ENCODE results near the gene MALRD1.
"Not testable (repeated sequence)": the region's sequence is repeated elsewhere in the genome, so short reads cannot be mapped to it uniquely, and the experiment has no call there.

Gene MALRD1

DNA sequence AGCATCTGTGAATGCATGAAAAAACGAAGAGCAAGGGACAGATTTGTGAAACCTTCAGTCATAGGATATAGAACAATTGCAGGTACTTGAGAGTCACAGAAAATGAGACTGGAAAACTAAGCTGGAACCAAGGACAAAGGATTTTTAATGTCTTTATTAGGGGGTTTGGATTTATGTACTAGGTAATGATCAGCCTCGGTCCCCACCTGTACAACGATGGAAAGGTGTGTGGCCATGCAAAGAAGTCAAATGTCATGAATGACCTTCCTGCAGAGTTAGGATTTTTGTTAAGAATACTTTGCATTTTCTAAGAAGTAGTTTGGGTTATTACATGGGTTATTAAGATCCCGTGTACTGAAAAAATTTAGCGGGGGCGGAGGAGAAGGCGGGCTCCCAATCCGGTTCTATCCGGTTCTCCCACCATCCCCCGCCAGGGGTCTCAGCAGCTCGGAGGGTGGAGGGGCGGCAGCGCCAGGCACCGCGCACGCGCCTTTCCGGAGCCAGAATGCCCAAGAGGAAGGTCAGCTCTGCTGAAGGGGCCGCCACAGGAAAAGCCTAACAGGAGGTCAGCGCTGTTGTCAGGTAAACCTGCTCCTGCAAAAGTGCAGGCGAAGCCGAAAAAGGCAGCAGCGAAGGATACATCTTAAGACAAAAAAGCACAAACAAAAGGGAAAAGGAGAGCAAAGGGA lies 440.1 kb downstream of the MALRD1 start:
- Histone ChIP-seq H3K9ac (ENCODE audit: low read depth in 1 of 2, low read length in 2 of 2) (no peak overlapping the region), H3K4me3 (ENCODE audit: low read depth in 1 of 2, low read length in 2 of 2) (no peak overlapping the region), H3K4me1 (ENCODE audit: control insufficient read depth in 1 of 2, insufficient read depth in 2 of 2, low read length in 2 of 2) (no peaks in the 10 kb centered on the region), H3K9me3 (ENCODE audit: control insufficient read depth in 1 of 2, low read length in 2 of 2) (no peaks in the 10 kb centered on the region), H3K27me3 (ENCODE audit: control insufficient read depth in 1 of 2, insufficient read depth in 2 of 2, low read length in 2 of 2) (no peaks in the 10 kb centered on the region), H3K27ac (ENCODE audit: low read depth, low read length) (no peak overlapping the region), H3K36me3 (ENCODE audit: control insufficient read depth in 1 of 2, insufficient read depth in 2 of 2, low read length in 2 of 2) (peaks cover 4 to 6% of the 10 kb centered on the region in 2 donors)

DNA sequence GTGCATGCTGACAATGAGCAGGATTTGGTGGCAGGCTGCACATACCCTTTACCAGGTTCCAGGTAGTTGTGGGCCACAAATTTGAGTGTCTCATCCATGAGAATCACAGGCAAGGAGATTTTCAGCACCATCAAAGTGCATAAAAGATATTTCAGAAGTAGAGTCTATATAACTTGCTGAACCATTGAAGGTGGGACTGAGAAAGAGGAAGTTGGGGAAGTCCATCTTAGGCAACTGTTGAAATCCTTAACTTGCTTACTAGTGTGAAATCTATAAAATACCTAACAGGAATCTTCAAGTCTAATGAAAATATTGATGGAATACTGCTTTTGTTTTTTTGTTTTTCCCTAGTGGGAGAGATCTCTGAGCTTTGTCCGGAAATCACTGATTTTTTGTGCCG lies 442.6 kb downstream of the MALRD1 start:
- Histone ChIP-seq H3K27ac (ENCODE audit: low read depth, low read length) (no peak overlapping the region), H3K9me3 (ENCODE audit: control insufficient read depth in 1 of 2, low read length in 2 of 2) (no peaks in the 10 kb centered on the region), H3K4me3 (ENCODE audit: low read depth in 1 of 2, low read length in 2 of 2) (no peak overlapping the region), H3K36me3 (ENCODE audit: control insufficient read depth in 1 of 2, insufficient read depth in 2 of 2, low read length in 2 of 2) (peaks cover 4 to 11% of the 10 kb centered on the region in 2 donors), H3K9ac (ENCODE audit: low read depth in 1 of 2, low read length in 2 of 2) (no peak overlapping the region), H3K4me1 (ENCODE audit: control insufficient read depth in 1 of 2, insufficient read depth in 2 of 2, low read length in 2 of 2) (no peaks in the 10 kb centered on the region), H3K27me3 (ENCODE audit: control insufficient read depth in 1 of 2, insufficient read depth in 2 of 2, low read length in 2 of 2) (no peaks in the 10 kb centered on the region)

DNA sequence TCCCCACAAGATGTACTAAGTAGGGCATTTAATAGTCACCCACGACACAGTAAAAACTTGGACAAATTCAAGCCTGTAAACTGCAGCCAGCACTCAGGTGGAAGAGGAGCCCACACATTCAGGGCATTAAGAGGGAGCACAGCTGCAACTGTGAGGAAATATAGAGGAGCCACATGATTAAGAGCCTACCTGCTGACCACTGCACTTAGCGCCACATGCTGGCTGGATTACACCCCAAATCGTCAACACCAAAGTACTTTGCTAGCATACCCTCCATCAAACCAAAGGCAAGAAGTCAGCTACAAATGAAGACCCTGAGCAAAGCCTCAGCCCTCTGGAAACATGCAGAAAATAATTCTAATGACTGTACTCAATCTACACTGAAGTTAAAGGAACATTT lies 445.3 kb downstream of the MALRD1 start:
- no peaks in the 10 kb centered on the region for H3K4me1 ChIP-seq (ENCODE audit: control insufficient read depth in 1 of 2, insufficient read depth in 2 of 2, low read length in 2 of 2)
- no peak overlapping the region for H3K27ac ChIP-seq (ENCODE audit: low read depth, low read length)
- no peak overlapping the region for H3K9ac ChIP-seq (ENCODE audit: low read depth in 1 of 2, low read length in 2 of 2)
- H3K4me3 ChIP-seq (ENCODE audit: low read depth in 1 of 2, low read length in 2 of 2), result no peak overlapping the region
- no peaks in the 10 kb centered on the region for H3K9me3 ChIP-seq (ENCODE audit: control insufficient read depth in 1 of 2, low read length in 2 of 2)
- no peaks in the 10 kb centered on the region for H3K27me3 ChIP-seq (ENCODE audit: control insufficient read depth in 1 of 2, insufficient read depth in 2 of 2, low read length in 2 of 2)
- H3K36me3 ChIP-seq (ENCODE audit: control insufficient read depth in 1 of 2, insufficient read depth in 2 of 2, low read length in 2 of 2), result peaks cover 11 to 17% of the 10 kb centered on the region in 2 donors

DNA sequence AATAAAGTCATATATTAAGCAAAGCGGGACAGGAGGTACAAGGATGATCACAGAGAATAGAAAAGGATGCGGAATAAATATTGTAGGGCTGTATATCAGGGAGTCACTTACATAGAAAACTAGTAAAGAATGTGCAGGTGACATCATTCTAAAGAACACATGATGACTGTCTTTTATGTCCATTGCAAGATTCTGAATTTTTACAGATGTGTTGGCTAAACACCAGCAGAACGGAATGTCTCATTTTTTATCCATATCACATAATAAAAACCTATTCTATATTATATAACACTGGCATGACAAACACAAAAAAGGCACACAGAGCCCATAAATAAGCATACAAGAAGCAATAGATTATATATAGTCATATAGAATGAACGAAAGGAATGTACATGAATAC lies 448.4 kb downstream of the MALRD1 start:
- H3K4me1 ChIP-seq (ENCODE audit: control insufficient read depth in 1 of 2, insufficient read depth in 2 of 2, low read length in 2 of 2), result no peaks in the 10 kb centered on the region
- H3K9me3 ChIP-seq (ENCODE audit: control insufficient read depth in 1 of 2, low read length in 2 of 2), result no peaks in the 10 kb centered on the region
- peaks cover 14 to 21% of the 10 kb centered on the region in 2 donors for H3K36me3 ChIP-seq (ENCODE audit: control insufficient read depth in 1 of 2, insufficient read depth in 2 of 2, low read length in 2 of 2)
- H3K4me3 ChIP-seq (ENCODE audit: low read depth in 1 of 2, low read length in 2 of 2), result no peak overlapping the region
- no peaks in the 10 kb centered on the region for H3K27me3 ChIP-seq (ENCODE audit: control insufficient read depth in 1 of 2, insufficient read depth in 2 of 2, low read length in 2 of 2)
- no peak overlapping the region for H3K27ac ChIP-seq (ENCODE audit: low read depth, low read length)
- no peak overlapping the region for H3K9ac ChIP-seq (ENCODE audit: low read depth in 1 of 2, low read length in 2 of 2)

DNA sequence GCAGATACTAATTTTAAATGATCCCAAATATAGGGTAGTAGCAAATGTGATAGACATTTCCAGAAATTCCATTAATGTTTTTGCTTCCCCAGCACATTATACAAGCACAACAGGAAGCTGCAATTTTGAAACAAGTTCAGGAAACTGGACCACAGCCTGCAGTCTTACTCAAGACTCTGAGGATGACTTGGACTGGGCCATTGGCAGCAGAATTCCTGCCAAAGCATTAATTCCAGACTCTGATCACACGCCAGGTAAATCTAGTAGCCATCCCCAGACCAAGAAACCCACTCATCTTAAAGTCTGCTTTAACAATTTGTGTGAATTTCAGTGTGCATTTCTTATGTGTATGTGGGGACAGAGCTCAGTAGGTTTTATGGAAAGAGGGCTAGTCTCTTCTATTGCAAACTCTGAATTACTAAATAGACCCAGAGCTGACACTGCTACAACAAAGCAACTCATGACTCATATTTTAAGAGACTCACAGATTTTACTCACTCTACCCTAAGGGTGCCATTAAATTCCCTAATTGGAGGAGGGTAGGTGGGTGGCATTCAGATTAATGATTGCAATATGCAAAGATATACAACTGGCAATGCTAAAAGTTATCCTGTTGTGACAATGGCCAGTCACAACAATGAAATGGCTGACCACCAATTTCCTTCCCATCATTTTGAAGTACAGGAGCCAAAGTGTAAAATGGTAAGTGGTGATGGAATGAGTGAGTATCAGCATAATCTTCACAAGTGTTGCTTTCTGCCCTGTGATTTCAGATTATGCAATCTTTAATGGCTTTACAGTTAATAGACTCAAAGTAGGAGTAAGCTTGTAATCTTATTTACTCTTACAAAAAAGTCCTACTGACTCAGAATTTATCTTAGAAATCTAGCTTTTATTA lies 450.0 kb downstream of the MALRD1 start:
- Histone ChIP-seq H3K4me1 (ENCODE audit: control insufficient read depth in 1 of 2, insufficient read depth in 2 of 2, low read length in 2 of 2) (no peaks in the 10 kb centered on the region), H3K27me3 (ENCODE audit: control insufficient read depth in 1 of 2, insufficient read depth in 2 of 2, low read length in 2 of 2) (no peaks in the 10 kb centered on the region), H3K4me3 (ENCODE audit: low read depth in 1 of 2, low read length in 2 of 2) (no peak overlapping the region), H3K9me3 (ENCODE audit: control insufficient read depth in 1 of 2, low read length in 2 of 2) (no peaks in the 10 kb centered on the region), H3K9ac (ENCODE audit: low read depth in 1 of 2, low read length in 2 of 2) (no peak overlapping the region), H3K36me3 (ENCODE audit: control insufficient read depth in 1 of 2, insufficient read depth in 2 of 2, low read length in 2 of 2) (peaks cover 9 to 15% of the 10 kb centered on the region in 2 donors), H3K27ac (ENCODE audit: low read depth, low read length) (no peak overlapping the region)

DNA sequence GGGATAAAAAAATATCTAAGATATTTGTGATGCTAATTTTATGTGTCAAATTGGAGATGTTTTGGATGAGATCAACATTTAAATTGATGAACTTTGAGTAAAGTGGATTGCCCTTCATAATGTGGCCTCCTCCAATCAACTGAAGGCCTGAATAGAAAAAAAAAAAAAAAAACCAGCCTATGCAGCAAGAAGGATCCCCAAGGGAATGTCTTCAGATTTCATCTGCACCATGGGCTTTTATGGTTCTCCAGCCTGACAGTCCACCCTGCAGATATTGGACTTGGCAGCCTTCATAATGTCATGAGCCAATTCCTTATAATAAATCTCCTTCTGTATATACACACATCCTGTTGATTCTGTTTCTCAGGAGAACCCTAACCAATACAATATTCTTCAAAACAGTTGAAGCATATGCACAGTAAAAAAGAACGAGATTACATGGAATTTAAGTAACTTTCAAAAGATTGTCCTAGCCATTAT lies 450.7 kb downstream of the MALRD1 start:
- H3K27me3 ChIP-seq (ENCODE audit: control insufficient read depth in 1 of 2, insufficient read depth in 2 of 2, low read length in 2 of 2), result no peaks in the 10 kb centered on the region
- no peak overlapping the region for H3K9ac ChIP-seq (ENCODE audit: low read depth in 1 of 2, low read length in 2 of 2)
- no peaks in the 10 kb centered on the region for H3K9me3 ChIP-seq (ENCODE audit: control insufficient read depth in 1 of 2, low read length in 2 of 2)

DNA sequence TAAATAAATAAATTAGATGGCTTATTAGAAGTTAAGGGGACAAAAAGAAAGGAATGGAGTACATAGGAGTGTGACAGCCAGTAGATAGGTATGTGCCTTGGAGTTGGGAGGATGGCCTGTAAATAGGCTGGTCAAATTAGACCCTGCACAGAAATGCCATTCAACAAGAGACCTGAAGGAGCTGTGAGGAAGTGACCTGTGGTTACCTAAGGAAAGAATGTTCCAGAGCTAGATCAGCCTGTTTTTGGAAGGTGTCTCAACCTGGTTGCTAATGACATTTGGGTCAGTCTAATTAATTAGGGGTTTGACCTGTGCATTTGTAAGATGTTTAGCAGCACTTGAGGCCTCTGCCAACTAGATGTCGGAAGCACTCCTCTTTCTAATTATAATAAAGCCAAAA lies 452.4 kb downstream of the MALRD1 start:
- H3K36me3 ChIP-seq (ENCODE audit: control insufficient read depth in 1 of 2, insufficient read depth in 2 of 2, low read length in 2 of 2), result peaks cover 9 to 15% of the 10 kb centered on the region in 2 donors
- no peak overlapping the region for H3K4me3 ChIP-seq (ENCODE audit: low read depth in 1 of 2, low read length in 2 of 2)
- no peaks in the 10 kb centered on the region for H3K27me3 ChIP-seq (ENCODE audit: control insufficient read depth in 1 of 2, insufficient read depth in 2 of 2, low read length in 2 of 2)
- H3K9me3 ChIP-seq (ENCODE audit: control insufficient read depth in 1 of 2, low read length in 2 of 2), result no peaks in the 10 kb centered on the region
- H3K27ac ChIP-seq (ENCODE audit: low read depth, low read length), result no peak overlapping the region
- no peak overlapping the region for H3K9ac ChIP-seq (ENCODE audit: low read depth in 1 of 2, low read length in 2 of 2)
- H3K4me1 ChIP-seq (ENCODE audit: control insufficient read depth in 1 of 2, insufficient read depth in 2 of 2, low read length in 2 of 2), result no peaks in the 10 kb centered on the region

More for the DNA sequence above, 450.7 kb downstream of the MALRD1 start:
- Histone ChIP-seq H3K27ac (ENCODE audit: low read depth, low read length) (no peak overlapping the region), H3K36me3 (ENCODE audit: control insufficient read depth in 1 of 2, insufficient read depth in 2 of 2, low read length in 2 of 2) (peaks cover 9 to 13% of the 10 kb centered on the region in 2 donors), H3K4me3 (ENCODE audit: low read depth in 1 of 2, low read length in 2 of 2) (no peak overlapping the region), H3K4me1 (ENCODE audit: control insufficient read depth in 1 of 2, insufficient read depth in 2 of 2, low read length in 2 of 2) (no peaks in the 10 kb centered on the region)

DNA sequence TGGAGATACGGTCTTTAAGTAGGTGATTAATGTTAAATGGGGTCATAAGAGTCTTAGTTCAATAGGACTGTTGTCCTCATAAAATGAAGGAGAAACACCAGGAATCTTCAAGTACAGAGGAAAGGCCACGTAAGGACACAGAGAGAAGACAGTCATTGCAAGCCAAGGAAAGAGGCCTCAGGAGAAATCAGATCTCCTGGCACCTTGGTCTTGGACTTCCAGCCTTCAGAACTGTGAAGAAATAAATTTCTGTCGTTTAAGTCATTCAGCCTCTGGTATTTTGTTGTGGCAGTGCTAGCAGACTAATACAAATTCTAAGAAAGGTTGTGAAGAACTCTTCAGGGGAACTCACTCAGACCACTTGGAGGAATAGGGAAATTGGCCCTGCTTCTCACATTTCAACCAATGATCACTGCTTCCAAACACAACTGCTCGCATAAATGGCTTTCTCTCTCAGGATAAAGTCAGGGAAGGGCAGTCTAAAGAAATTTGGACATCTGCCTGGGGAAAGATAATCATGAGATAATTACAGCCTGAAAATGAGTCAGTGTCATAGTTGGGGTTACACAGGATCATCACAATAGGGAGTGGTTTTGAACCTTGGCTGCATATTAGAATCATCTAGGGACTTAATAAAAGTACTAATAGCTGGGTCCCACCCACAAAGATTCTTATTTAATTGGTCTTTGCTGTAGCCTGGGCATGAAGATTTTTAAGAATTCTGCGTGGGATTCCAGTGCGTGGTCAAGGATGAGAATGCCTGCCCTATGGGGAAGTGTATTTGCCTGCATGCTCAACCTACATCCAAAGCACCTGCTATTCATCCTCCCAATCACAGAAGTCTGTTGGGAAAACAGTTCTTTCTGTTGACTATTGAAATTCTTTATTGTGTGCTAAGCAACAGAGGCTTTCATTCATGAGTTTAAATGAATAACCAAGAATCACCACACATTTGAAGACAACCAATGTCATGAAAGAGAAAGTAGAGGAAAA lies 457.0 kb downstream of the MALRD1 start:
- Histone ChIP-seq H3K36me3 (ENCODE audit: control insufficient read depth in 1 of 2, insufficient read depth in 2 of 2, low read length in 2 of 2) (peaks cover under 1 to 6% of the 10 kb centered on the region in 2 donors), H3K4me3 (ENCODE audit: low read depth in 1 of 2, low read length in 2 of 2) (no peak overlapping the region), H3K9me3 (ENCODE audit: control insufficient read depth in 1 of 2, low read length in 2 of 2) (no peaks in the 10 kb centered on the region), H3K27ac (ENCODE audit: low read depth, low read length) (no peak overlapping the region), H3K4me1 (ENCODE audit: control insufficient read depth in 1 of 2, insufficient read depth in 2 of 2, low read length in 2 of 2) (no peaks in the 10 kb centered on the region), H3K9ac (ENCODE audit: low read depth in 1 of 2, low read length in 2 of 2) (no peak overlapping the region), H3K27me3 (ENCODE audit: control insufficient read depth in 1 of 2, insufficient read depth in 2 of 2, low read length in 2 of 2) (no peaks in the 10 kb centered on the region)

DNA sequence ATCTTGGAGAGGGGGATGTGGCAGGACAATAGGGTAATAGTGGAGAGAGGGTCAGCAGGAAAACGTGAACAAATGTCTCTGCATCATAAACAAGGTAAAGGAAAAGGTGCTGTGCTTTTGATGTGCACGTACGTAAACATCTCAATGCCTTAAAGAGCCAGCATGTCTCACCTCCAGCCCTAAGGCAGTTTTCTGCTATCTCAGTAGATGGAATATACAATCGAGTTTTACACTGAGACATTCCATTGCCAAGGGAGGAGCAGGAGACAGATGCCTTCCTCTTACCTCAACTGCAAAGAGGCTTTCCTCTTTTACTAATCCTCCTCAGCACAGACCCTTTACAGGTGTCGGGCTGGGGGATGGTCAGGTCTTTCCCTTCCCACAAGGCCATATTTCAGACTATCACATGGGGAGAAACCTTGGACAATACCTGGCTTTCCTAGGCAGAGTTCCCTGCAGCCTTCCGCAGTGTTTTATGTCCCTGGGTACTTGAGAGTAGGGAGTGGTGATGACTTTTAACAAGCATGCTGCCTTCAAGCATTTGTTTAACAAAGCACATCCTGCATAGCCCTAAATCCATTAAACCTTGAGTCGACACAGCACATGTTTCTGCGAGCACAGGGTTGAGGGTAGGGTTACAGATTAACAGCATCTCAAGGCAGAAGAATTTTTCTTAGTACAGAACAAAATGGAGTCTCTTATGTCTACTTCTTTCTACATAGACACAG lies 461.6 kb downstream of the MALRD1 start:
- not testable (repeated sequence) for H3K4me1 ChIP-seq (ENCODE audit: control insufficient read depth in 1 of 2, insufficient read depth in 2 of 2, low read length in 2 of 2); H3K4me3 ChIP-seq (ENCODE audit: low read depth in 1 of 2, low read length in 2 of 2)

More for the DNA sequence above, 461.6 kb downstream of the MALRD1 start:
- not testable (repeated sequence) for H3K9me3 ChIP-seq (ENCODE audit: control insufficient read depth in 1 of 2, low read length in 2 of 2); H3K36me3 ChIP-seq (ENCODE audit: control insufficient read depth in 1 of 2, insufficient read depth in 2 of 2, low read length in 2 of 2); H3K27me3 ChIP-seq (ENCODE audit: control insufficient read depth in 1 of 2, insufficient read depth in 2 of 2, low read length in 2 of 2); H3K9ac ChIP-seq (ENCODE audit: low read depth in 1 of 2, low read length in 2 of 2); H3K27ac ChIP-seq (ENCODE audit: low read depth, low read length)
